DND-41 (cell line): Measurements from ENCODE around the gene RBPJ.
A peak's percentile ranks its signal among the peaks of the same experiment; 100 is the strongest.

ENCODE experiments used
- ATAC-seq: fragments of 200-7000 bp; cut with Tn5 transposase; 3 replicates; pipeline ENCODE4 v1.9.1; 2021; ENCODE audit warnings: low read depth; ENCODE audit not compliant: insufficient read depth
- DNase-seq: peaks from one replicate; pipeline ENCODE4 v3.0.0-alpha.2; 2020
- H2AFZ ChIP-seq: 2 replicates; pipeline ENCODE4 v1.6.0; 2012; ENCODE audit warnings: low read depth, low read length
- H3K27ac ChIP-seq: 2 replicates; pipeline ENCODE4 v1.5.1; 2012; ENCODE audit warnings: low read length, inconsistent platforms
- H3K27me3 ChIP-seq: fragments of 200-600 bp; sonication (generic); 2 replicates; pipeline ENCODE4 v1.6.0; 2012; ENCODE audit warnings: low read length, mild to moderate bottlenecking, inconsistent platforms; ENCODE audit not compliant: insufficient read depth, poor library complexity
- H3K36me3 ChIP-seq: 2 replicates; pipeline ENCODE4 v1.5.1; 2012; ENCODE audit warnings: low read length, inconsistent platforms; ENCODE audit not compliant: insufficient read depth
- H3K4me1 ChIP-seq: 2 replicates; pipeline ENCODE4 v1.5.1; 2012; ENCODE audit warnings: mild to moderate bottlenecking, low read length; ENCODE audit not compliant: insufficient read depth
- H3K4me2 ChIP-seq: 2 replicates; pipeline ENCODE4 v1.6.0; 2012; ENCODE audit warnings: mild to moderate bottlenecking, moderate library complexity, low read length, inconsistent platforms; ENCODE audit not compliant: insufficient read depth
- H3K4me3 ChIP-seq, 2 experiments: fragments of 200-600 bp in 1 of 2; shearing (Covaris generic) in 1 of 2; 2 replicates each; pipeline ENCODE4 v1.5.1; 2012 to 2016; ENCODE audit warnings: inconsistent platforms in 2 of 2, low read length in 2 of 2, mild to moderate bottlenecking in 2 of 2, low read depth in 1 of 2, moderate library complexity in 1 of 2
- H3K79me2 ChIP-seq: 2 replicates; pipeline ENCODE4 v1.6.0; 2012; ENCODE audit warnings: low read length, inconsistent platforms; ENCODE audit not compliant: insufficient read depth
- H3K9ac ChIP-seq: 2 replicates; pipeline ENCODE4 v1.6.0; 2012; ENCODE audit warnings: low read depth, mild to moderate bottlenecking, inconsistent platforms, low read length, moderate library complexity
- H3K9me3 ChIP-seq: 2 replicates; pipeline ENCODE4 v1.5.1; 2012; ENCODE audit warnings: low read length, moderate library complexity, mild to moderate bottlenecking, inconsistent platforms; ENCODE audit not compliant: insufficient read depth, severe bottlenecking
- H4K20me1 ChIP-seq: 2 replicates; pipeline ENCODE4 v1.6.0; 2012; ENCODE audit warnings: low read length; ENCODE audit not compliant: insufficient read depth
- CTCF ChIP-seq: IDR thresholded peaks from 2 replicates; pipeline ENCODE4 v1.5.1; 2012; ENCODE audit warnings: borderline replicate concordance, low read length, moderate library complexity, mild to moderate bottlenecking; ENCODE audit not compliant: poor library complexity, severe bottlenecking; ENCODE audit errors: extremely low read depth
- EZH2 ChIP-seq: IDR thresholded peaks from 3 replicates; pipeline ENCODE4 v1.6.1; 2012; ENCODE audit warnings: borderline replicate concordance, low read depth, mild to moderate bottlenecking, moderate library complexity, low read length, inconsistent platforms; ENCODE audit not compliant: severe bottlenecking

Gene RBPJ

GRCh38 chr4:26322346-26322745, 1.5 kb downstream of the RBPJ start:
- Histone ChIP-seq H4K20me1 (peaks cover 55% of the 10 kb centered on the region), H3K4me1 (peaks cover 33% of the 10 kb centered on the region)

GRCh38 chr4:26323821-26324220, 3.0 kb downstream of the RBPJ start:
- H3K79me2 ChIP-seq: peaks cover 87% of the 10 kb centered on the region
- peaks cover 69% of the 10 kb centered on the region for H4K20me1 ChIP-seq
- no peak for DNase-seq
- peaks cover 30% of the 10 kb centered on the region for H3K4me1 ChIP-seq
- H2AFZ ChIP-seq: no peak overlapping the region
- no peak overlapping the region for H3K4me3 ChIP-seq
- no peaks in the 10 kb centered on the region for H3K27me3 ChIP-seq
- no peak overlapping the region for H3K27ac ChIP-seq
- TF ChIP-seq CTCF (no peak), EZH2 (no peak)
- no peaks in the 10 kb centered on the region for H3K9me3 ChIP-seq
- ATAC-seq: no peak
- H3K9ac ChIP-seq: no peak overlapping the region
- H3K4me2 ChIP-seq: peak overlapping the region; percentile 95; the same call in 1 of the 2 replicates
- no peaks in the 10 kb centered on the region; the same call in 1 of the 2 replicates for H3K36me3 ChIP-seq

More at GRCh38 chr4:26322346-26322745, 1.5 kb downstream of the RBPJ start:
- H3K27ac ChIP-seq: no peak overlapping the region
- H3K9ac ChIP-seq: peak overlapping the region; percentile 73; the same call in 1 of the 2 replicates
- H3K36me3 ChIP-seq: no peaks in the 10 kb centered on the region; the same call in 1 of the 2 replicates
- peaks cover 73% of the 10 kb centered on the region for H3K79me2 ChIP-seq
- no peak for TF ChIP-seq CTCF
- TF ChIP-seq EZH2: no peak
- H2AFZ ChIP-seq: no peak overlapping the region
- no peak for ATAC-seq
- H3K4me2 ChIP-seq: peak overlapping the region; percentile 95
- peak overlapping the region; percentile 84 to 93; a peak in 2 of 4 replicates for H3K4me3 ChIP-seq
- H3K9me3 ChIP-seq: no peaks in the 10 kb centered on the region
- no peak for DNase-seq
- H3K27me3 ChIP-seq: no peaks in the 10 kb centered on the region

GRCh38 chr4:26325191-26325590, 4.4 kb downstream of the RBPJ start:
- Histone ChIP-seq H3K4me1 (peaks cover 22% of the 10 kb centered on the region), H3K9ac (no peak overlapping the region), H3K36me3 (no peaks in the 10 kb centered on the region), H3K27me3 (no peaks in the 10 kb centered on the region), H4K20me1 (peaks cover 81% of the 10 kb centered on the region), H3K27ac (no peak overlapping the region), H3K9me3 (no peaks in the 10 kb centered on the region), H3K4me2 (no peak overlapping the region), H2AFZ (no peak overlapping the region), H3K79me2 (peaks cover 94% of the 10 kb centered on the region), H3K4me3 (no peak overlapping the region)
- TF ChIP-seq EZH2 (no peak), CTCF (peak; percentile 44)
- DNase-seq (no peak), ATAC-seq (no peak)

- ATAC-seq: no peak
- Histone ChIP-seq H3K79me2 (peaks cover 97% of the 10 kb centered on the region), H3K9ac (no peak overlapping the region), H4K20me1 (peaks cover 93% of the 10 kb centered on the region), H3K27me3 (no peaks in the 10 kb centered on the region), H3K27ac (no peak overlapping the region), H3K4me2 (no peak overlapping the region), H3K9me3 (no peaks in the 10 kb centered on the region), H3K4me3 (no peak overlapping the region), H2AFZ (no peak overlapping the region), H3K36me3 (no peaks in the 10 kb centered on the region), H3K4me1 (peaks cover 17% of the 10 kb centered on the region)
- TF ChIP-seq EZH2 (no peak), CTCF (no peak)
- DNase-seq: no peak
Observed at GRCh38 chr4:26326791-26327190, 6.0 kb downstream of the RBPJ start.
